Ascending aorta (tissue), 2 donors: ENCODE measurements around the gene MCTP2. TPM values are rescaled to one million over a fixed set of nuclear protein-coding genes. Genes with fewer than 3 reads are reported as not detected.
"Not testable (repeated sequence)": the region's sequence is repeated elsewhere in the genome, so short reads cannot be mapped to it uniquely, and the experiment has no call there.

Experiments used
- DNase-seq, 2 donors: peaks; one replicate each; pipeline ENCODE4 v3.0.0-alpha.2; 2019; ENCODE audit warnings: low spot score in 2 of 2
- H3K27ac ChIP-seq, 2 donors: fragments of 200-600 bp; sonication (generic); one replicate each; pipeline ENCODE4 v1.5.1; 2016 to 2017; ENCODE audit warnings: mild to moderate bottlenecking in 1 of 2
- H3K27me3 ChIP-seq: fragments of 200-600 bp; sonication (generic); one replicate; pipeline ENCODE4 v1.5.1; 2017
- H3K36me3 ChIP-seq, 2 donors: fragments of 200-600 bp; sonication (generic); one replicate each; pipeline ENCODE4 v1.5.1; 2016
- H3K4me1 ChIP-seq, 2 donors: fragments of 200-600 bp; sonication (generic); one replicate each; pipeline ENCODE4 v1.5.1; 2016 to 2017; ENCODE audit warnings: mild to moderate bottlenecking in 1 of 2
- H3K4me3 ChIP-seq, 2 donors: fragments of 200-600 bp; sonication (generic); one replicate each; pipeline ENCODE4 v1.5.1; 2016 to 2017; ENCODE audit warnings: mild to moderate bottlenecking in 1 of 2
- H3K9me3 ChIP-seq, 2 donors: fragments of 200-600 bp; sonication (generic); one replicate each; pipeline ENCODE4 v1.5.1; 2016
- CTCF ChIP-seq, 3 experiments: fragments of 200-600 bp in 2 of 3; fragments of 450-650 bp in 1 of 3; sonication (generic) in 2 of 3; IDR thresholded peaks; one replicate each; pipeline ENCODE4 v1.5.1; 2016 to 2019; ENCODE audit warnings: antibody characterized with exemption in 3 of 3, mild to moderate bottlenecking in 1 of 3, moderate library complexity in 1 of 3
- intact Hi-C: fragments of 100-400 bp; cut with DNase I; formaldehyde crosslinking; loops from one replicate; pipeline ENCODE4 v1.15.1; 2023
- total RNA-seq: library from RNA; depleted of rRNA; stranded (reverse); fragments of >200 nt; gene quantifications from one replicate; pipeline ENCODE4 v1.1.0, GENCODE V29; 2016

The MCTP2 gene
- total RNA-seq, 1 donor from 2014 or later = 25.5 TPM

GRCh38 chr15:94493176-94493575 is 261.8 kb downstream of the MCTP2 start:
- H3K9me3 ChIP-seq = no peaks in the 10 kb centered on the region
- no peaks in the 10 kb centered on the region for H3K27me3 ChIP-seq
- intact Hi-C loops = no loop called here
- H3K4me1 ChIP-seq = no peaks in the 10 kb centered on the region
- no peak overlapping the region for H3K27ac ChIP-seq
- no peak overlapping the region for H3K4me3 ChIP-seq
- H3K36me3 ChIP-seq = no peaks in the 10 kb centered on the region
- DNase-seq = no peak
- TF ChIP-seq CTCF (IDR thresholded peaks at IDR 0.05) = no peak

- H3K36me3 ChIP-seq, H3K27me3 ChIP-seq, H3K27ac ChIP-seq, H3K4me3 ChIP-seq, H3K9me3 ChIP-seq, H3K4me1 ChIP-seq, intact Hi-C loops, DNase-seq: not testable (repeated sequence)
Observed at GRCh38 chr15:94493586-94493985, 262.2 kb downstream of the MCTP2 start.

GRCh38 chr15:94494732-94495131 is 263.4 kb downstream of the MCTP2 start:
- no peak for DNase-seq
- H3K4me1 ChIP-seq = no peaks in the 10 kb centered on the region
- TF ChIP-seq CTCF (IDR thresholded peaks at IDR 0.05) = no peak

GRCh38 chr15:94503293-94503692 is 271.9 kb downstream of the MCTP2 start:
- DNase-seq = no peak
- no peak for TF ChIP-seq CTCF (IDR thresholded peaks at IDR 0.05)
- intact Hi-C loops = no loop called here
- no peak overlapping the region for H3K27ac ChIP-seq
- H3K4me1 ChIP-seq = no peaks in the 10 kb centered on the region
- no peaks in the 10 kb centered on the region for H3K27me3 ChIP-seq
- no peaks in the 10 kb centered on the region for H3K36me3 ChIP-seq
- H3K4me3 ChIP-seq = no peak overlapping the region
- peaks cover 0 to 4% of the 10 kb centered on the region in 2 donors for H3K9me3 ChIP-seq

More at GRCh38 chr15:94494732-94495131, 263.4 kb downstream of the MCTP2 start:
- intact Hi-C loops = no loop called here
- no peak overlapping the region for H3K27ac ChIP-seq
- H3K27me3 ChIP-seq = no peaks in the 10 kb centered on the region
- no peaks in the 10 kb centered on the region for H3K9me3 ChIP-seq
- no peaks in the 10 kb centered on the region for H3K36me3 ChIP-seq
- no peak overlapping the region for H3K4me3 ChIP-seq

GRCh38 chr15:94509259-94509658 is 277.9 kb downstream of the MCTP2 start:
- Histone ChIP-seq H3K9me3 (peaks cover 0 to 4% of the 10 kb centered on the region in 2 donors), H3K4me3 (no peak overlapping the region), H3K27me3 (no peaks in the 10 kb centered on the region), H3K27ac (no peak overlapping the region), H3K36me3 (no peaks in the 10 kb centered on the region), H3K4me1 (no peaks in the 10 kb centered on the region)
- intact Hi-C loops = no loop called here
- TF ChIP-seq CTCF (IDR thresholded peaks at IDR 0.05) = no peak
- DNase-seq = no peak

- no peaks in the 10 kb centered on the region for H3K36me3 ChIP-seq
- H3K4me1 ChIP-seq = no peaks in the 10 kb centered on the region
- TF ChIP-seq CTCF (IDR thresholded peaks at IDR 0.05) = no peak
- H3K4me3 ChIP-seq = no peak overlapping the region
- no peaks in the 10 kb centered on the region for H3K9me3 ChIP-seq
- DNase-seq = no peak
- intact Hi-C loops = no loop called here
- no peak overlapping the region for H3K27ac ChIP-seq
- H3K27me3 ChIP-seq = no peaks in the 10 kb centered on the region
Observed at GRCh38 chr15:94522125-94522524, 290.8 kb downstream of the MCTP2 start.
